Measurements from ENCODE around the gene CEMP1. TPM values are rescaled to one million over a fixed set of nuclear protein-coding genes. Genes with fewer than 3 reads are reported as not detected.

CEMP1 gene
- total RNA-seq, 1 donor from 2014 or later = 0.16 TPM

GRCh38 chr16:2512735-2513404 is 18.3 kb downstream of the CEMP1 start:
- TF ChIP-seq CTCF (IDR thresholded peaks at IDR 0.05) = no peak
- intact Hi-C loops (cut with micrococcal nuclease) = loop anchor here (1.0 to 5.0 kb wide), 4 partner anchors 19 to 246 kb away; partner anchors contain the start of genes RNPS1 and SRRM2
- no peak for ATAC-seq (ENCODE audit: low read depth)
- Mint-ChIP-seq H3K9me3 (no peaks in the 10 kb centered on the region), H3K4me3 (peak overlapping the region; percentile 90), H3K27me3 (no peaks in the 10 kb centered on the region), H3K27ac (peak overlapping the region; percentile 88), H3K36me3 (ENCODE audit: low read depth) (peaks cover 21% of the 10 kb centered on the region), H3K4me1 (peaks cover 86% of the 10 kb centered on the region)
- no peak for DNase-seq
- ChIA-PET CTCF (no interaction called here), POLR2A (interaction anchor here (0.7 to 4.0 kb wide), 10 partner anchors 8 to 548 kb away, joined by 3 to 38 read pairs (median 5); partner anchors contain the start of genes AMDHD2, CEMP1, RPS2 and TBC1D24)

GRCh38 chr16:2511996-2512734 is 19.0 kb downstream of the CEMP1 start:
- Mint-ChIP-seq H3K9me3 (no peaks in the 10 kb centered on the region), H3K27ac (peak overlapping the region; percentile 88), H3K36me3 (ENCODE audit: low read depth) (peaks cover 17% of the 10 kb centered on the region), H3K4me1 (peaks cover 86% of the 10 kb centered on the region), H3K27me3 (no peaks in the 10 kb centered on the region), H3K4me3 (peak overlapping the region; percentile 90)
- CTCF ChIA-PET = no interaction called here
- POLR2A ChIA-PET = interaction anchor here (1.4 to 2.7 kb wide), 3 partner anchors 8 to 357 kb away, joined by 3 to 16 read pairs (median 9); partner anchors contain the start of genes AMDHD2 and TRAF7
- intact Hi-C loops (cut with micrococcal nuclease) = loop anchor here (5.0 kb wide), 1 partner anchor 245 kb away; the partner anchor contains the start of gene RNPS1
- TF ChIP-seq CTCF (IDR thresholded peaks at IDR 0.05) = no peak
- no peak for ATAC-seq (ENCODE audit: low read depth)
- no peak for DNase-seq

GRCh38 chr16:2511128-2511800 is 19.9 kb downstream of the CEMP1 start:
- ATAC-seq (ENCODE audit: low read depth) (no peak), DNase-seq (no peak)
- CTCF ChIA-PET = no interaction called here
- POLR2A ChIA-PET = interaction anchor here (1.4 to 2.7 kb wide), 4 partner anchors 9 to 356 kb away, joined by 3 to 16 read pairs (median 11); partner anchors contain the start of genes AMDHD2, CEMP1 and TRAF7
- H3K36me3 Mint-ChIP-seq (ENCODE audit: low read depth) = peaks cover 9% of the 10 kb centered on the region
- peak overlapping the region; percentile 94 for H3K27ac Mint-ChIP-seq
- peaks cover 86% of the 10 kb centered on the region for H3K4me1 Mint-ChIP-seq
- no peak for TF ChIP-seq CTCF (IDR thresholded peaks at IDR 0.05)
- no peaks in the 10 kb centered on the region for H3K27me3 Mint-ChIP-seq
- no peaks in the 10 kb centered on the region for H3K9me3 Mint-ChIP-seq
- intact Hi-C loops (cut with micrococcal nuclease) = loop anchor here (5.0 kb wide), 1 partner anchor 244 kb away; the partner anchor contains the start of gene RNPS1
- H3K4me3 Mint-ChIP-seq = no peak overlapping the region

GRCh38 chr16:2508722-2509400 is 22.3 kb downstream of the CEMP1 start:
- Mint-ChIP-seq H3K36me3 (ENCODE audit: low read depth) (peaks cover under 1% of the 10 kb centered on the region), H3K9me3 (no peaks in the 10 kb centered on the region), H3K4me3 (peak overlapping the region; percentile 57), H3K27me3 (no peaks in the 10 kb centered on the region), H3K4me1 (peaks cover 76% of the 10 kb centered on the region), H3K27ac (peak overlapping the region; percentile 94)
- DNase-seq (no peak), ATAC-seq (ENCODE audit: low read depth) (no peak)
- no peak for TF ChIP-seq CTCF (IDR thresholded peaks at IDR 0.05)
- ChIA-PET CTCF (interaction anchor here (1.4 to 1.6 kb wide), 2 partner anchors 8 to 11 kb away, joined by 3 to 6 read pairs; partner anchors contain the start of gene AMDHD2), POLR2A (interaction anchor here (2.3 to 3.1 kb wide), 2 partner anchors 12 to 23 kb away, joined by 13 to 17 read pairs; partner anchors contain the start of genes AMDHD2 and CEMP1)
- intact Hi-C loops (cut with micrococcal nuclease) = no loop called here

All from activated B cell treated with CpG ODN at 0.5 μM for 24 hours (primary cell).